Head of caudate nucleus (tissue), 42 donors: ENCODE results near the gene NFKBIB.

Experiments
- DNase-seq, 42 donors: peaks; one replicate each; pipeline versions ENCODE4 v3.0.0 to v3.0.0-alpha.2; 2020 to 2021; ENCODE audit warnings: mixed read lengths in 7 of 42
- intact Hi-C: fragments of 100-400 bp; cut with DNase I; formaldehyde crosslinking; loops from one replicate; pipeline ENCODE4 v1.15.0; 2022

Gene NFKBIB

DNA sequence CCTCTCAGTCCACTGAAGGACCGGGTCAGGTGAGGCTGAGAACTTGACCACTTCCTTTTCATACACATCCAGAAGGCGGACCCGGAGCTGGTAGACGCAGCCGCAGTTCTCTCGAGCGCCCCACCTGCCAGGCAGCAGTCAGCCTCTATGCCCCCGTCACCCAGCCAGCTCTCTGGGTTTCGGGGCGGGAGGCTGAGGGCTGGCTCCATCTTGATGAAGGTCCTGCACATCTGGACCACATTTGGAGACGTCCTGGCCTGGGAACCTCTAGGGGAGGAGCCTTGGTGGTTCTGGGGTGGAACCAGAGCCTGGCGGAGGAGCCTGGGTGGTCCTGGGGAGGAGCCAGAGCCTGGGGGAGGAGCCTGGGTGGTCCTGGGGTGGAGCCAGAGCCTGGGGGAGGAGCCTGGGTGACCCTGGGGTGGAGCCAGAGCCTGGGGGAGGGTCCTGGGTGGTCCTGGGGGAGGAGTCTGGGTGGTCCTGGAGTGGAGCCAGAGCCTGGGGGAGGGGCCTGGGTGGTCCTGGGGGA is 45.3 kb downstream of the NFKBIB start:
- intact Hi-C loops: no loop called here
- no peak for DNase-seq

DNA sequence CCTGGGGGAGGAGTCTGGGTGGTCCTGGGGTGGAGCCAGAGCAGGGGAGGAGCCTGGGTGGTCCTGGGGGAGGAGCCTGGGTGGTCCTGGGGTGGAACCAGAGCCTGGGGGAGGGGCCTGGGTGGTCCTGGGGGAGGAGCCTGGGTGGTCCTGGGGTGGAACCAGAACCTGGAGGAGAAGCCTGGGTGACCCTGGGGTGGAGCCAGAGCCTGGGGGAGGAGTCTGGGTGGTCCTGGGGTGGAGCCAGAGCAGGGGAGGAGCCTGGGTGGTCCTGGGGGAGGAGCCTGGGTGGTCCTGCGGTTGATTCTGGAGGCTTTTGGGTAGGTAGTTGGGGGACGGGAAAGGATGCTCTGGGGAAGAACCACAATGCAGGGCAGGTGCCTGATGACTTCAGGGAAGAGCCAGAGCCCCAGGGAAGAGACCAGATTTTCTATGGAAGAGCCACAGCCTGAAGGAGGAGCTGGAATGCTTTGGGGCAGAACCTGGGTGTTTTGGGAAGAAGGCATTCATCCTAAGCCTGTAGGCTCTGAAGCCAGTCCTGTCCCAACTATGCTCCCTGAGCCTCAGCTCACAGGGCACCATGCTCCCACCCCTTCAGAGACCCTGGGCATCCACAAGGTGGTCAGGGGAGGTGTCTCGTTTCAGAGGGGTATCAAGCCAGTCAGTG is 45.9 kb downstream of the NFKBIB start:
- intact Hi-C loops: no loop called here
- no peak for DNase-seq

DNA sequence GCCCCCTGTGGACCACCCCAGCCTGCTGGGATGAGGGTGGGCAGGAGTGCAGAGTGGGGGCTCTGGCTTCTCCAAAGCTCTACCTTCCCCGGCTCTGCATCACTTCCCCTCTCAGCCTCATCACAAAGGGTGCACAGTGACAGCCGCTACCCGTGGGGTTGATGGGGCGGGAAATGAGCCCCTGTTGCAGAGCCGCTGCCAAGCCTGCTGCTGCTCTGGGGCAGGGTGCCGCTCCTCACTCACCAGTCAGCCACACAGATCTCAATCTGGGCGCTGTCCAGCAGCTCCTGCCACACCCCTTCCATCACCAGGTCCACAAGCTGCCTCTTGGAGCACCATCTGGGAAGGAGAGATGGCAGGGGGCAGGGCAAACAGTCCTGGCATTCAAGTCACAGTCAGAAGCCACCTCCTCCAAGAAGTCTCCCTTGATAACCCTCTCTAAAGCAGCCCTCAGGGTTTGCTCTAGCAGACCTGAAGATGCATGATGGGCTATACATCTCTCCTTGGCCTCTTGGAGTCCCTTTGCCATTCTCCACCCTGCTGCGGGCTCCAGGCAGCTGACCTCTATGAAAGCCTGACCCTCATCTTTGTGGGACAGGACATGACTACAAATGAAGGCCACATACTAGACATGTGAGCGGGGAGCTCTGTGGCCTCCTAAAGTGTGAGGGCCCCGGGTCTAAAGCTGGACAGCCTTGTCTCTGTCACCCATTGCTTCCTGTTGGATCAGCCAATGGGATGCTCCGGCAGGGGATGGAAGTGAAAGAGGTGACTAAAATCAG is 46.7 kb downstream of the NFKBIB start:
- DNase-seq: no peak
- intact Hi-C loops: no loop called here

DNA sequence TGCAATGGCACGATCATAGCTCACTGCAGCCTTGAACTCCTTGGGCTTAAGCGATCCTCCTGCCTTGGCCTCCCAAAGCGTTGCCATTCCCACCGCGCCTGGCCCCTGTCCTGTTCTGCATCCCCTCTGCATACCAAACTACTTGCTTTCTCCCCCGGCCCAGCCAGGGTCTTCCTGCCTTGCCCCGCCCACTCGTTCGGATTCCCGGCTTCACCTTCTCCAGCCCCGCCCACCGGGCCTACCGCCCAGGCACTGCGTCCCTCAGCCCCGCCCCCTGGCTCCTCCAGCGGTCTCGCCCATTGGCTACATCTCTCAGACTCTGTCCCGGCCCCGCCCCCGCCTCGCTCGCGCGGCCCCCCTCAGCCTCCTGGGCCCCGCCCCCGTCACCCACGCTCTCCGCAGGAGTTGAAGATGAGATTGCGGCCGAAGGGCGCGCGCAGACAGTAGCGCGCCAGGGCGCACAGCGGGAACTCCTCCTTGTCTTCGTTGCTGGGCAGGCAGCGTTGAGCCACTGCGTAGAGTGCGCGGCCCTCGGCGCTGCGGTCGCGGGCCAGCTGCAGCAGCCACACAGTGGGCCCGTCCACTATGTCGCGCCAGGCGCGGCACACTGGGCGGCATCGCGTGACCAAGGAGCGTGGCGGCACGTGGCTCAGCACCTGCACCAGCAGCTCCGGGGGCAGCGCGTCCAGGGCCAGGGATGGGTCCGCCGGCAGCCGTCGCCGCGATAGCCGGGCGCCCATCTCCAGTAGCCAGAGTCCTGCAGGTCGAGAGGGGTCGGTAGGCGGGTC is 50.0 kb downstream of the NFKBIB start:
- intact Hi-C loops: no loop called here
- peak; percentile 84 to 97 (median 93) for DNase-seq

DNA sequence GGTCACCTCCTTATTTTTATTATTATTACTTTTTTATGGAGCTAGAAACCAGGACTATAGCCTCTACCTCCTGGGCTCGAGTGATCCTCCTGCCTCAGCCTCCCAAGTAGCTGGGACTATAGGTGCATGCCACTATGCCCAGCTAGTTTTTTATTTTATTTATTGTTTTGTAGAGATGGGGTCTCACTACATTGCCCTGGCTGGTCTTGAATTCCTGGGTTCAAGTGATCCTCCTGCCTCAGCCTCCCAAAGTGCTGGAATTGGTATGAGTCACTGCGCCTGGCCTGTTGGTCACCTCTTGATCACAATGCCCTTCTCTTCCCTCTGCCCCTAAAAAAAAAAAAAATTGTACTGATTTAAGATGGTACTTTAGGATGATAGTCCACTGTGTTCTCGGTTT is 51.4 kb downstream of the NFKBIB start:
- intact Hi-C loops: no loop called here
- DNase-seq: peak in 1 of 42 donors; percentile 14

DNA sequence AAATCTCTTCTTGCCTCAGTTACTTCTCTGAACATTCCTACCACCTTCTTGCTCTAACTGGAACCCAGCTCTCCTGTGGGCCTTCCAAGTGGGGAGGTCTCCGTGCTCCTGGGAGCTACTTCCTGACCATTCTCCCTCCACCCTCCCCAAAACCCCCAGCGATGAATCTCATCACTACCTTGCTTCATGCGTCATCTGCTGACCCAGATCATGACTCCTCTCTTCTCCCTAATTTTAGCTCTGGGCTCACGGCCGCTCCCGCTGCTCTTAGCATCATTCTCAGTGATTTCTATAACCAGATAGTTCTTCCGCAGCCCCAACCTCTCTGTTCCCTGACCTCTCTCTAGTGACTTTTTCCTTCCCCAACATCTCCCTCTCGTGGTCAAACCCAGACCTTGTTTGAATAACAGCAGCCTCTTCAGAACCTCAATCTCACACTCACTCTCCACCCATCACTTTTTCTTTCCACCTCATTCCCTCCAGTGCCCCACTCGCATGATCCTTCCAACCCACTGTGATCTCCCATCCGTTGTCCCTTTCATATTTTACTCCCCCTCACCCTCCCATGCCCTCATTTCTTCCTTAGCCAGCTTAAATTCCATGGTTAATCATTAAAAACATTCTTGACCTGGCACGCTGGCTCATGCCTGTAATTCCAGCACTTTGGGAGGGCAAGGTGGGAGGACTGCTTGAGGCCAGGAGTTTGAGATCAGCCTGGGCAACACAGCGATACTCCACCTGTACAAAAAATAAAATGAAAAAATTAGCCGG is 52.8 kb downstream of the NFKBIB start:
- intact Hi-C loops: no loop called here
- peak in 11 of 42 donors; percentile 15 to 59 (median 30) for DNase-seq

DNA sequence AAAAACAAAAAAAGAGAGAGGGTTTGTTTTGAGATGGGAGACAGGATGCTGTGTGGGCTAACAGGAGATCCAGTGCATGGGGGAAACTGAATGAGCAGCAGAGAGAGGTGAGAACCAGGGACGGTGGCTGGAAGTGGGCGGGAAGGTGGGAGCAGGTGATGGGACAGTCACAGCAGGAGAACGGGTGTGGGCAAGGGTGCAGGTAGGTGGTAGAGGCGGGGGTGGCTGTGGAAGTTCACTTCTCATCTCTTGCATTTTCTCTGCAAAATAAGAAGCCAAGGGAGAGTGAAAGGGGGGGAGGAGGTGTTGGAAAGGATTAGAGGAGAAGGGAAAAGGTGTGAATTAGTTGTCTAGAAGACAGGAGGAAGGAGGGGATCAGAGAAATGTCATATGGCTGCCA is 53.9 kb downstream of the NFKBIB start:
- intact Hi-C loops: no loop called here
- peak in 41 of 42 donors; percentile 19 to 89 (median 64) for DNase-seq

DNA sequence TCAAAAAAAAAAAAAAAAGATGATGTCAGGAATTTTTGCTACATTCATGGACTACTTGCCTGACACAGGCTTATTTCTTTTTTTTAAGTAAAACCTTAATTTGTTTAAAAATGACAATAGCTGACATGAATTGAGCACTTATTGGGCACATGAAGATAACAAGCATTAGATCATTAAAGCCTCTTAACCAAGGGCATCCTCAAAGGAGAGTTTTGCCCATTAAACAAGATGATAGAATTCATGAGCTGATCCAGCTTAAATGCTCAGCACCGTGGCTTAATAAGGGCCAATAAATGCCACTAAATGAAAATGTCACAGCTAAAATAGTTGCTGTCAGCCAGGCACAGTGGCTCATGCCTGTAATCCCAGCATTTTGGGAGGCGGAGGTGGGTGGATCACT is 56.5 kb downstream of the NFKBIB start:
- intact Hi-C loops: no loop called here
- DNase-seq: no peak

DNA sequence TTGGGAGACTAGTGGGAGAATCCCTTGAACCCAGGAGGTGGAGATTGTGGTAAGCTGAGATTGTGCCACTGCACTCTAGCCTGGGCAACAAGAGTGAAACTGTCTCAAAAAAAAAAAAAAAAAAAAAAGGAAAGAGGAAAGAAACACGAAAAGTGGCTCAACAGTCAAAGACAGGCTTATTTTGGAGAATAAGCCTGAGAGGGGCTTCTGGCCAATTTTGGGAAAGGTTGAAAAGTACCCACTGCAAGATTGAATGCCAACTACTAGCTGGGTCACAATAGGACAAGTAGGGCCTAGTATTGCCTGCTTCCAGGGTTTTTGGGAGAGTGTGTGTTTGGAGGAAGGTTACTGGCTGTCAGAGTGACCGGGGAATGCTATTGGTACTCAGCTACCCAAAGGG is 58.5 kb downstream of the NFKBIB start:
- no peak for DNase-seq
- intact Hi-C loops: no loop called here
